H9 (cell line): Measurements from ENCODE around the gene P2RX5. TPM values are rescaled to one million over a fixed set of nuclear protein-coding genes. Genes with fewer than 3 reads are reported as not detected.
A peak's percentile ranks its signal among the peaks of the same experiment; 100 is the strongest.

Experiments used
- DNase-seq: peaks from one replicate; pipeline ENCODE4 v3.0.0-alpha.2; 2017
- H2AFZ ChIP-seq: one replicate; pipeline ENCODE4 v1.6.1; 2013; ENCODE audit warnings: mild to moderate bottlenecking, low read length, control low read depth, moderate library complexity
- H2AK5ac ChIP-seq: 2 replicates; pipeline ENCODE4 v1.6.1; 2013; ENCODE audit warnings: low read length, control low read depth, mixed read lengths; ENCODE audit not compliant: insufficient read length
- H2BK120ac ChIP-seq: one replicate; pipeline ENCODE4 v1.6.1; 2013; ENCODE audit warnings: low read depth, mild to moderate bottlenecking, low read length, control low read depth, inconsistent platforms; ENCODE audit not compliant: poor library complexity, severe bottlenecking
- H2BK12ac ChIP-seq: 2 replicates; pipeline ENCODE4 v1.6.1; 2013; ENCODE audit warnings: low read length, control low read depth, mixed read lengths, low read depth; ENCODE audit not compliant: insufficient read length
- H2BK15ac ChIP-seq: 2 replicates; pipeline ENCODE4 v1.6.1; 2013; ENCODE audit warnings: low read depth, low read length, control low read depth
- H2BK20ac ChIP-seq: one replicate; pipeline ENCODE4 v1.6.1; 2013; ENCODE audit warnings: low read depth, mild to moderate bottlenecking, low read length, control low read depth, inconsistent platforms; ENCODE audit not compliant: poor library complexity, severe bottlenecking
- H2BK5ac ChIP-seq: 2 replicates; pipeline ENCODE4 v1.6.1; 2013; ENCODE audit warnings: low read length, control low read depth, mixed read lengths; ENCODE audit not compliant: insufficient read length
- H3K14ac ChIP-seq: 2 replicates; pipeline ENCODE4 v1.6.1; 2013; ENCODE audit warnings: low read length, control low read depth; ENCODE audit not compliant: insufficient read depth
- H3K18ac ChIP-seq: 2 replicates; pipeline ENCODE4 v1.6.1; 2013; ENCODE audit warnings: low read depth, mild to moderate bottlenecking, mixed read lengths, low read length, control low read depth; ENCODE audit not compliant: insufficient read length
- H3K23ac ChIP-seq: 2 replicates; pipeline ENCODE4 v1.6.1; 2013; ENCODE audit warnings: low read length, control low read depth, mixed read lengths, low read depth; ENCODE audit not compliant: insufficient read length
- H3K23me2 ChIP-seq: 2 replicates; pipeline ENCODE4 v1.6.1; 2013; ENCODE audit warnings: low read depth, mild to moderate bottlenecking, mixed read lengths, low read length, control low read depth; ENCODE audit not compliant: insufficient read length, poor library complexity, severe bottlenecking
- H3K27ac ChIP-seq: 2 replicates; pipeline ENCODE4 v1.5.1; 2013; ENCODE audit warnings: low read length, control low read depth, mixed read lengths, low read depth; ENCODE audit not compliant: insufficient read length
- H3K27me3 ChIP-seq: 2 replicates; pipeline ENCODE4 v1.6.1; 2013; ENCODE audit warnings: low read length, control low read depth, inconsistent platforms; ENCODE audit not compliant: insufficient read depth
- H3K4ac ChIP-seq: 2 replicates; pipeline ENCODE4 v1.6.1; 2013; ENCODE audit warnings: low read depth, mild to moderate bottlenecking, control low read depth, inconsistent platforms, low read length, moderate library complexity
- H3K4me1 ChIP-seq: 2 replicates; pipeline ENCODE4 v1.6.1; 2013; ENCODE audit warnings: low read length, control low read depth, inconsistent platforms; ENCODE audit not compliant: insufficient read depth
- H3K4me2 ChIP-seq: 2 replicates; pipeline ENCODE4 v1.6.1; 2013; ENCODE audit warnings: low read length, control low read depth, mixed read lengths; ENCODE audit not compliant: insufficient read length, insufficient read depth
- H3K56ac ChIP-seq: 2 replicates; pipeline ENCODE4 v1.6.1; 2013; ENCODE audit warnings: low read depth, mild to moderate bottlenecking, mixed read lengths, low read length, control low read depth; ENCODE audit not compliant: insufficient read length
- H3K79me1 ChIP-seq: 2 replicates; pipeline ENCODE4 v1.6.1; 2013; ENCODE audit warnings: low read depth, mild to moderate bottlenecking, moderate library complexity, low read length, control low read depth, inconsistent platforms; ENCODE audit not compliant: insufficient read depth, poor library complexity, severe bottlenecking
- H3K79me2 ChIP-seq: 2 replicates; pipeline ENCODE4 v1.6.1; 2013; ENCODE audit warnings: low read length, control low read depth, inconsistent platforms; ENCODE audit not compliant: insufficient read depth
- H3K9ac ChIP-seq: 2 replicates; pipeline ENCODE4 v1.6.1; 2013; ENCODE audit warnings: low read length, control low read depth, mixed read lengths; ENCODE audit not compliant: insufficient read length; ENCODE audit errors: extremely low read depth
- H3K9me3 ChIP-seq: one replicate; pipeline ENCODE4 v1.6.1; 2013; ENCODE audit warnings: low read depth, low read length, inconsistent platforms; ENCODE audit not compliant: control insufficient read depth
- H3T11ph ChIP-seq: one replicate; pipeline ENCODE4 v1.6.1; 2013; ENCODE audit warnings: mild to moderate bottlenecking, low read length, control low read depth, inconsistent platforms
- H4K20me1 ChIP-seq: one replicate; pipeline ENCODE4 v1.6.1; 2013; ENCODE audit not compliant: control insufficient read depth, insufficient read length, insufficient read depth
- H4K5ac ChIP-seq: 2 replicates; pipeline ENCODE4 v1.6.1; 2013; ENCODE audit warnings: low read depth, mild to moderate bottlenecking, mixed read lengths, low read length, control low read depth; ENCODE audit not compliant: insufficient read length
- H4K8ac ChIP-seq: replicated peaks from 2 replicates; pipeline ENCODE4 v1.6.1; 2013; ENCODE audit warnings: low read length, control low read depth, mixed read lengths, low read depth; ENCODE audit not compliant: insufficient read length
- H4K91ac ChIP-seq: 2 replicates; pipeline ENCODE4 v1.6.1; 2013; ENCODE audit warnings: low read depth, mild to moderate bottlenecking, moderate library complexity, mixed read lengths, low read length, control low read depth; ENCODE audit not compliant: insufficient read length
- H3K27ac Mint-ChIP-seq, 3 experiments: 2 replicates in 2 of 3; 3 replicates in 1 of 3; pipeline ENCODE4 v1.8.0; 2020 to 2021; ENCODE audit warnings: mixed read lengths in 3 of 3, mild to moderate bottlenecking in 1 of 3, moderate library complexity in 1 of 3
- H3K27me3 Mint-ChIP-seq: 2 replicates; pipeline ENCODE4 v1.8.0; 2021; ENCODE audit warnings: low read depth, mild to moderate bottlenecking, moderate library complexity, mixed read lengths
- H3K36me3 Mint-ChIP-seq, 3 experiments: 2 replicates in 2 of 3; 3 replicates in 1 of 3; pipeline ENCODE4 v1.8.0; 2020 to 2021; ENCODE audit warnings: low read depth in 3 of 3, mixed read lengths in 3 of 3; ENCODE audit not compliant: insufficient read depth in 1 of 3
- H3K4me1 Mint-ChIP-seq, 2 experiments: 2 replicates each; pipeline ENCODE4 v1.8.0; 2020; ENCODE audit warnings: mixed read lengths in 2 of 2
- H3K4me3 Mint-ChIP-seq, 2 experiments: 2 replicates in 1 of 2; 3 replicates in 1 of 2; pipeline ENCODE4 v1.8.0; 2020 to 2021; ENCODE audit warnings: mild to moderate bottlenecking in 2 of 2, mixed read lengths in 2 of 2, moderate library complexity in 1 of 2
- H3K9me3 Mint-ChIP-seq, 2 experiments: 2 replicates in 1 of 2; 3 replicates in 1 of 2; pipeline ENCODE4 v1.8.0; 2020; ENCODE audit warnings: mild to moderate bottlenecking in 2 of 2, mixed read lengths in 2 of 2, moderate library complexity in 1 of 2
- WGBS: extraction: QIAGEN DNeasy Blood & Tissue Kit; methylation state at CpG from one replicate; pipeline ENCODE4 v1.1.7; 2013; ENCODE audit warnings: missing lambda C conversion rate, low lambda C conversion rate, mixed read lengths; ENCODE audit not compliant: insufficient read length; ENCODE audit errors: extremely low coverage; 5-methylcytosine and 5-hydroxymethylcytosine counted together
- total RNA-seq: library from RNA; stranded (reverse); gene quantifications from 2 replicates; pipeline ENCODE4 v1.2.1, GENCODE V29; 2021
- TF ChIP-seq, protein P1 (sequence below): fragments of 200-600 bp; sonication (generic); conservative IDR thresholded peaks from 3 replicates; pipeline ENCODE4 v1.8.0; 2021; ENCODE audit warnings: antibody characterized with exemption, mild to moderate bottlenecking

Gene P2RX5
- total RNA-seq, 1 experiment from 2014 or later: 4.7 TPM

DNA sequence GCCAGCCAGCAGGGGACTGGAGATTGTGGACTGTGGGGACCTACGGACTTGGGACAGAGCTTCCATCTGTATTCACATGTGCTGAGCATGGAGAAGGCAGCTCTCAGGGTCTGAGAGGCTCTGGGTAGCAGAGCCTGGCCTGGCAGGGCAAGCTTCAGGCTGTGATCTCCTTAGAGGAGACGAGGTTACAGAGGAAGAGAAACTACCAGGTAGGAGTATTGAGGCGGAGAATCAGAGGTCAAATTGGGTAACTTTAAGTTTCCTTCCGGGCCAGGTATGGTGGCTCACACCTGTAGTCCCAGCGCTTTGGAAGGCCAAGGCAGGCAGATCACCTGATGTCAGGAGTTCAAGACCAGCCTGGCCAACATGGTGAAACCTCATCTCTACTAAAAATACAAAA is 50.6 kb downstream of the P2RX5 start:
- Histone ChIP-seq H2BK120ac (no peak overlapping the region), H3K27me3 (no peaks in the 10 kb centered on the region), H2BK12ac (no peak overlapping the region), H3K18ac (no peak overlapping the region), H3T11ph (no peak overlapping the region), H2BK20ac (no peak overlapping the region), H3K23ac (no peak overlapping the region), H4K91ac (no peak overlapping the region), H3K4me1 (no peaks in the 10 kb centered on the region; the same call in 1 of the 2 replicates), H4K20me1 (no peaks in the 10 kb centered on the region), H3K4ac (no peak overlapping the region), H3K79me2 (no peaks in the 10 kb centered on the region), H4K8ac (no peak overlapping the region), H3K27ac (no peak overlapping the region), H3K56ac (no peak overlapping the region), H3K14ac (no peak overlapping the region; the same call in 1 of the 2 replicates), H2BK5ac (peak overlapping the region; percentile 65), H2BK15ac (no peak overlapping the region), H3K79me1 (no peaks in the 10 kb centered on the region), H3K23me2 (no peaks in the 10 kb centered on the region), H4K5ac (no peak overlapping the region), H3K9me3 (no peaks in the 10 kb centered on the region), H3K9ac (no peak overlapping the region), H3K4me2 (no peak overlapping the region), H2AFZ (no peak overlapping the region), H2AK5ac (no peak overlapping the region)
- Mint-ChIP-seq H3K27me3 (0 out of 2 replicates have a peak, but pooled peaks cover 1% of the 10 kb centered on the region), H3K9me3 (no peaks in the 10 kb centered on the region), H3K4me3 (no peak overlapping the region), H3K27ac (peak overlapping the region in 1 of 3 experiments; percentile 90; a peak in 1 of 7 replicates), H3K4me1 (peaks cover 10 to 13% of the 10 kb centered on the region in 2 experiments; a peak in 3 of 4 replicates), H3K36me3 (peaks cover 1 to 21% (median 12%) of the 10 kb centered on the region in 3 experiments; a peak in 4 of 7 replicates)
- TF ChIP-seq, protein P1, sequence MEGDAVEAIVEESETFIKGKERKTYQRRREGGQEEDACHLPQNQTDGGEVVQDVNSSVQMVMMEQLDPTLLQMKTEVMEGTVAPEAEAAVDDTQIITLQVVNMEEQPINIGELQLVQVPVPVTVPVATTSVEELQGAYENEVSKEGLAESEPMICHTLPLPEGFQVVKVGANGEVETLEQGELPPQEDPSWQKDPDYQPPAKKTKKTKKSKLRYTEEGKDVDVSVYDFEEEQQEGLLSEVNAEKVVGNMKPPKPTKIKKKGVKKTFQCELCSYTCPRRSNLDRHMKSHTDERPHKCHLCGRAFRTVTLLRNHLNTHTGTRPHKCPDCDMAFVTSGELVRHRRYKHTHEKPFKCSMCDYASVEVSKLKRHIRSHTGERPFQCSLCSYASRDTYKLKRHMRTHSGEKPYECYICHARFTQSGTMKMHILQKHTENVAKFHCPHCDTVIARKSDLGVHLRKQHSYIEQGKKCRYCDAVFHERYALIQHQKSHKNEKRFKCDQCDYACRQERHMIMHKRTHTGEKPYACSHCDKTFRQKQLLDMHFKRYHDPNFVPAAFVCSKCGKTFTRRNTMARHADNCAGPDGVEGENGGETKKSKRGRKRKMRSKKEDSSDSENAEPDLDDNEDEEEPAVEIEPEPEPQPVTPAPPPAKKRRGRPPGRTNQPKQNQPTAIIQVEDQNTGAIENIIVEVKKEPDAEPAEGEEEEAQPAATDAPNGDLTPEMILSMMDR: no peak
- no CpG with 5 or more reads among the region's 5 CpGs for WGBS
- DNase-seq: no peak
